SK-N-SH treated with all-trans-retinoic acid at 6 μM for 48 hours (cell line): ENCODE measurements around the gene AJUBA.

Experiments
- ATAC-seq: fragments of 200-7000 bp; cut with Tn5 transposase; 3 replicates; pipeline ENCODE4 v1.9.1; 2020; ENCODE audit warnings: mild to moderate bottlenecking, moderate library complexity
- ARNTL ChIP-seq: fragments of 450-650 bp; formaldehyde crosslinking; IDR thresholded peaks from 2 replicates; pipeline ENCODE4 v1.5.0; 2020; ENCODE audit warnings: low read depth, mild to moderate bottlenecking, moderate library complexity, borderline replicate concordance
- BACH2 ChIP-seq: fragments of 250-450 bp; sonication (Bioruptor Pico); IDR thresholded peaks from 2 replicates; pipeline ENCODE4 v1.9.0; 2021; ENCODE audit warnings: mild to moderate bottlenecking, borderline replicate concordance
- CREB5 ChIP-seq: fragments of 250-450 bp; sonication (Bioruptor Pico); IDR thresholded peaks from 2 replicates; pipeline ENCODE4 v1.5.1; 2020; ENCODE audit warnings: low read depth, mild to moderate bottlenecking, moderate library complexity
- CSDC2 ChIP-seq: fragments of 250-450 bp; sonication (Bioruptor Pico); IDR thresholded peaks from 2 replicates; pipeline ENCODE4 v1.5.0; 2020; ENCODE audit warnings: mild to moderate bottlenecking, moderate library complexity
- CSRNP3 ChIP-seq: fragments of 250-450 bp; sonication (Bioruptor Pico); IDR thresholded peaks from 2 replicates; pipeline ENCODE4 v1.5.1; 2021; ENCODE audit warnings: mild to moderate bottlenecking, moderate library complexity
- ESRRG ChIP-seq: fragments of 250-450 bp; sonication (Bioruptor Pico); IDR thresholded peaks from 2 replicates; pipeline ENCODE4 v1.6.1; 2021; ENCODE audit warnings: mild to moderate bottlenecking
- GLIS3 ChIP-seq: fragments of 250-450 bp; sonication (Bioruptor Pico); IDR thresholded peaks from 2 replicates; pipeline ENCODE4 v1.5.0; 2020; ENCODE audit warnings: mild to moderate bottlenecking, moderate library complexity
- ISL1 ChIP-seq: fragments of 250-450 bp; sonication (Bioruptor Pico); IDR thresholded peaks from 2 replicates; pipeline ENCODE4 v2.1.2; 2022; ENCODE audit warnings: mild to moderate bottlenecking, moderate library complexity
- OSR1 ChIP-seq: fragments of 250-450 bp; sonication (Bioruptor Pico); IDR thresholded peaks from 2 replicates; pipeline ENCODE4 v1.8.0; 2022; ENCODE audit warnings: moderate library complexity, mild to moderate bottlenecking, inconsistent platforms
- PATZ1 ChIP-seq: fragments of 250-450 bp; sonication (Bioruptor Pico); IDR thresholded peaks from 2 replicates; pipeline ENCODE4 v1.8.0; 2020; ENCODE audit warnings: mild to moderate bottlenecking, moderate library complexity, borderline replicate concordance
- POU6F1 ChIP-seq: fragments of 250-450 bp; sonication (Bioruptor Pico); IDR thresholded peaks from 2 replicates; pipeline ENCODE4 v1.8.0; 2021; ENCODE audit warnings: low read depth, mild to moderate bottlenecking, moderate library complexity, borderline replicate concordance
- PPARA ChIP-seq: fragments of 250-450 bp; sonication (Bioruptor Pico); IDR thresholded peaks from 2 replicates; pipeline ENCODE4 v1.5.0; 2020; ENCODE audit warnings: mild to moderate bottlenecking, borderline replicate concordance
- SNAI2 ChIP-seq: fragments of 250-450 bp; sonication (Bioruptor Pico); IDR thresholded peaks from 2 replicates; pipeline ENCODE4 v1.5.0; 2020; ENCODE audit warnings: mild to moderate bottlenecking, moderate library complexity
- TCF4 ChIP-seq: fragments of 250-450 bp; sonication (Bioruptor Pico); IDR thresholded peaks from 2 replicates; pipeline ENCODE4 v1.8.0; 2021; ENCODE audit warnings: mild to moderate bottlenecking, moderate library complexity, borderline replicate concordance
- TOX ChIP-seq: fragments of 250-450 bp; sonication (Bioruptor Pico); IDR thresholded peaks from 2 replicates; pipeline ENCODE4 v1.8.0; 2021; ENCODE audit warnings: mild to moderate bottlenecking, moderate library complexity, borderline replicate concordance
- TSHZ2 ChIP-seq: fragments of 250-450 bp; sonication (Bioruptor Pico); IDR thresholded peaks from 2 replicates; pipeline ENCODE4 v1.5.0; 2020; ENCODE audit warnings: mild to moderate bottlenecking, moderate library complexity
- ZC3H10 ChIP-seq: fragments of 250-450 bp; sonication (Bioruptor Pico); IDR thresholded peaks from 2 replicates; pipeline ENCODE4 v1.5.1; 2021; ENCODE audit warnings: mild to moderate bottlenecking, moderate library complexity
- ZFP3 ChIP-seq: fragments of 250-450 bp; sonication (Bioruptor Pico); IDR thresholded peaks from 2 replicates; pipeline ENCODE4 v1.5.0; 2020; ENCODE audit warnings: mild to moderate bottlenecking, moderate library complexity
- ZFP30 ChIP-seq: fragments of 450-650 bp; formaldehyde crosslinking; IDR thresholded peaks from 2 replicates; pipeline ENCODE4 v1.5.0; 2022; ENCODE audit warnings: mild to moderate bottlenecking, moderate library complexity
- ZNF565 ChIP-seq: fragments of 450-650 bp; formaldehyde crosslinking; conservative IDR thresholded peaks from 2 replicates; pipeline ENCODE4 v1.5.0; 2020; ENCODE audit warnings: low read depth, mild to moderate bottlenecking, moderate library complexity
- ZNF70 ChIP-seq: fragments of 450-650 bp; formaldehyde crosslinking; IDR thresholded peaks from 2 replicates; pipeline ENCODE4 v1.5.0; 2020; ENCODE audit warnings: mild to moderate bottlenecking, moderate library complexity
- ZNF8 ChIP-seq: fragments of 450-650 bp; formaldehyde crosslinking; IDR thresholded peaks from 2 replicates; pipeline ENCODE4 v1.5.0; 2020; ENCODE audit warnings: mild to moderate bottlenecking, moderate library complexity

The AJUBA gene

GRCh38 chr14:22997676-22998323, 15.4 kb upstream of the AJUBA start:
- no peak for TF ChIP-seq TSHZ2 (CRISPR knock-in tag)
- no peak for TF ChIP-seq ESRRG (CRISPR knock-in tag)
- no peak for TF ChIP-seq POU6F1 (CRISPR knock-in tag)
- TF ChIP-seq, all 23 proteins: peak for 0
- no peak for ATAC-seq

- peak; percentile 23 for ATAC-seq
- TF ChIP-seq TOX (no peak), OSR1 (CRISPR knock-in tag) (no peak), ISL1 (CRISPR knock-in tag) (no peak), TCF4 (no peak)
Observed at GRCh38 chr14:22996768-22997654, 14.7 kb upstream of the AJUBA start.

- ATAC-seq: no peak
- TF ChIP-seq ZC3H10 (CRISPR knock-in tag) (no peak), TCF4 (no peak), BACH2 (CRISPR knock-in tag) (no peak), ARNTL (CRISPR knock-in tag) (no peak), ZFP30 (CRISPR knock-in tag) (no peak), CSDC2 (CRISPR knock-in tag) (no peak), ZFP3 (CRISPR knock-in tag) (no peak), ZNF565 (no peak), GLIS3 (no peak), CSRNP3 (no peak), PATZ1 (no peak), ZNF70 (no peak), TOX (no peak), ESRRG (CRISPR knock-in tag) (no peak), OSR1 (CRISPR knock-in tag) (no peak), SNAI2 (CRISPR knock-in tag) (no peak), ZNF8 (CRISPR knock-in tag) (no peak), CREB5 (CRISPR knock-in tag) (no peak), PPARA (CRISPR knock-in tag) (no peak)
Observed at GRCh38 chr14:22995889-22996625, 13.7 kb upstream of the AJUBA start.
